Stimulated activated CD4-positive, alpha-beta T cell treated with anti-CD3 and anti-CD28 coated beads, Interleukin-15, amount 100 ng/mL, for 48 hours (primary cell): ENCODE measurements around the gene EXOC4.
"Not testable (repeated sequence)": the region's sequence is repeated elsewhere in the genome, so short reads cannot be mapped to it uniquely, and the experiment has no call there.

Experiments used
- DNase-seq, 2 donors: peaks; one replicate each; pipeline ENCODE4 v3.0.0-alpha.2; 2020; ENCODE audit warnings: low read depth in 2 of 2

EXOC4 gene

GRCh38 chr7:134070673-134071072 lies 817.8 kb downstream of the EXOC4 start:
- DNase-seq = no peak

GRCh38 chr7:134071355-134072331 lies 818.8 kb downstream of the EXOC4 start:
- DNase-seq = no peak

- no peak for DNase-seq
These were observed 820.4 kb downstream of the EXOC4 start for GRCh38 chr7:134073276-134073675.

GRCh38 chr7:134075799-134076198 lies 822.9 kb downstream of the EXOC4 start:
- DNase-seq = no peak

GRCh38 chr7:134077560-134077959 lies 824.7 kb downstream of the EXOC4 start:
- DNase-seq = not testable (repeated sequence)

- no peak for DNase-seq
These were observed 826.1 kb downstream of the EXOC4 start for GRCh38 chr7:134078991-134079390.

- DNase-seq = no peak
These were observed 828.8 kb downstream of the EXOC4 start for GRCh38 chr7:134081695-134082094.

- no peak for DNase-seq
These were observed 831.0 kb downstream of the EXOC4 start for GRCh38 chr7:134083766-134084487.

- no peak for DNase-seq
These were observed 831.7 kb downstream of the EXOC4 start for GRCh38 chr7:134084488-134085144.

GRCh38 chr7:134085311-134085710 lies 832.4 kb downstream of the EXOC4 start:
- DNase-seq = no peak

- DNase-seq = no peak
These were observed 834.3 kb downstream of the EXOC4 start for GRCh38 chr7:134086998-134087735.

- DNase-seq = no peak
These were observed 835.3 kb downstream of the EXOC4 start for GRCh38 chr7:134088199-134088598.

- no peak for DNase-seq
These were observed 836.6 kb downstream of the EXOC4 start for GRCh38 chr7:134089446-134089845.

- no peak for DNase-seq
These were observed 845.2 kb downstream of the EXOC4 start for GRCh38 chr7:134098072-134098471.

GRCh38 chr7:134101716-134102115 lies 848.8 kb downstream of the EXOC4 start:
- DNase-seq = no peak

- no peak for DNase-seq
These were observed 851.3 kb downstream of the EXOC4 start for GRCh38 chr7:134104166-134104565.

- no peak for DNase-seq
These were observed 853.0 kb downstream of the EXOC4 start for GRCh38 chr7:134105841-134106240.

GRCh38 chr7:134108802-134109201 lies 855.9 kb downstream of the EXOC4 start:
- DNase-seq = no peak

GRCh38 chr7:134113655-134114054 lies 860.8 kb downstream of the EXOC4 start:
- no peak for DNase-seq

- DNase-seq = no peak
These were observed 862.1 kb downstream of the EXOC4 start for GRCh38 chr7:134114992-134115391.
